Activated T-helper 2 cell treated with anti-CD3 and anti-CD28 coated beads, Interferon-gamma antibody, Interleukin-2, Interleukin-4, amounts not matched to agents 10 μg/mL and 5 μg/mL and 100 μg/mL, durations not matched to agents 14 hours and 24 hours and 36 hours (primary cell): ENCODE results near the gene CADM2. TPM values are rescaled to one million over a fixed set of nuclear protein-coding genes. Genes with fewer than 3 reads are reported as not detected.
"Not testable (repeated sequence)": the region's sequence is repeated elsewhere in the genome, so short reads cannot be mapped to it uniquely, and the experiment has no call there.

ENCODE experiments used
- DNase-seq: peaks from one replicate; pipeline ENCODE4 v3.0.0; 2021; ENCODE audit warnings: low spot score
- H3K27ac Mint-ChIP-seq: one replicate; pipeline ENCODE4 v1.8.0; 2021; ENCODE audit warnings: mixed read lengths
- H3K27me3 Mint-ChIP-seq: one replicate; pipeline ENCODE4 v1.8.0; 2021; ENCODE audit warnings: low read depth, mixed read lengths
- H3K36me3 Mint-ChIP-seq: one replicate; pipeline ENCODE4 v1.8.0; 2021; ENCODE audit warnings: low read depth, mixed read lengths
- H3K4me1 Mint-ChIP-seq: one replicate; pipeline ENCODE4 v1.8.0; 2021; ENCODE audit warnings: low read depth, mixed read lengths
- H3K4me3 Mint-ChIP-seq: one replicate; pipeline ENCODE4 v1.8.0; 2021; ENCODE audit warnings: low read depth, mild to moderate bottlenecking, moderate library complexity, mixed read lengths
- H3K9me3 Mint-ChIP-seq: one replicate; pipeline ENCODE4 v1.8.0; 2021; ENCODE audit warnings: mixed read lengths
- intact Hi-C: fragments of 100-400 bp; cut with micrococcal nuclease; formaldehyde crosslinking; loops from one replicate; pipeline ENCODE4 v1.15.1; 2023
- total RNA-seq: library from RNA; stranded (reverse); gene quantifications from 2 replicates; pipeline ENCODE4 v1.2.3, GENCODE V29; 2022

CADM2 gene
- total RNA-seq, 1 donor from 2014 or later, result not detected

DNA sequence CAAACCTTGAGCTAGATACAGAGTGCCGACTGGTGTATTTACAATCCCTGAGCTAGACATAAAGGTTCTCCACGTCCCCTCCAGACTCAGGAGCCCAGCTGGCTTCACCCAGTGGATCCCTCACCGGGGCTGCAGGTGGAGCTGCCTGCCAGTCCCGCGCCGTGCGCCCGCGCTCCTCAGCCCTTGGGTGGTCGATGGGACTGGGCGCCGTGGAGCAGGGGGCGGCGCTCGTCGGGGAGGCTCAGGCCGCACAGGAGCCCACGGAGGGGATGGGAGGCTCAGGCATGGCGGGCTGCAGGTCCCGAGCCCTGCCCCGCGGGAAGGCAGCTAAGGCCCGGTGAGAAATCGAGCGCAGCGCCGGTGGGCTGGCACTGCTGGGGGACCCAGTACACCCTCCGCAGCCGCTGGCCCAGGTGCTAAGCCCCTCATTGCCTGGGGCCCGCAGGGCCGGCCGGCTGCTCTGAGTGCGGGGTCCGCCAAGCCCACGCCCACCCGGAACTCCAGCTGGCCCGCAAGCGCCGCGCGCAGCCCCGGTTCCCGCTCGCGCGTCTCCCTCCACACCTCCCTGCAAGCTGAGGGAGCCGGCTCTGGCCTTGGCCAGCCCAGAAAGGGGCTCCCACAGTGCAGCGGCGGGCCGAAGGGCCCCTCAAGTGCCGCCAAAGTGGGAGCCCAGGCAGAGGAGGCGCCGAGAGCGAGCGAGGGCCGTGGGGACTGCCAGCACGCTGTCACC, 175.1 kb downstream of the CADM2 start:
- H3K4me1 Mint-ChIP-seq, H3K27me3 Mint-ChIP-seq, H3K27ac Mint-ChIP-seq, DNase-seq, H3K36me3 Mint-ChIP-seq, H3K9me3 Mint-ChIP-seq, H3K4me3 Mint-ChIP-seq, intact Hi-C loops: not testable (repeated sequence)

DNA sequence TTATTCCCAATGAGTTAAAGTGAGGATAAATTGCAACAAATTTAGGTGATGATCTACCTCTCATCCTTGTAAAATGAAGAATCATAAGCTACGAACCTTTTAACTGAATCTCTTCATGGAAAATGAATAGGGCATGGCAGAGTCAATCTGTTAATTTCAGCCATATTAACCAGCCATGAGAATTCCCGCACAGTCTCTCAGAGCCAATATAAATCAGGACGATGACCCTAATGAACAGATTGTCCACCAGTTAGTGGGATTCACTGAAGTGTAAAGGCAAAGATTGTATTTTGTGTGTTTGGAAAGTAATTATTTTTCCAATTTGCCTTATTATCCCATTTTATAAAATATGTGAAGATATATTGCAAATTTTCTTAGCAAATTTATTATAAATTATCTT, 183.8 kb downstream of the CADM2 start:
- Mint-ChIP-seq H3K27me3 (no peaks in the 10 kb centered on the region), H3K4me1 (no peaks in the 10 kb centered on the region), H3K4me3 (no peak overlapping the region), H3K9me3 (peaks cover 5% of the 10 kb centered on the region), H3K27ac (no peak overlapping the region), H3K36me3 (no peaks in the 10 kb centered on the region)
- intact Hi-C loops, result no loop called here
- DNase-seq, result no peak

DNA sequence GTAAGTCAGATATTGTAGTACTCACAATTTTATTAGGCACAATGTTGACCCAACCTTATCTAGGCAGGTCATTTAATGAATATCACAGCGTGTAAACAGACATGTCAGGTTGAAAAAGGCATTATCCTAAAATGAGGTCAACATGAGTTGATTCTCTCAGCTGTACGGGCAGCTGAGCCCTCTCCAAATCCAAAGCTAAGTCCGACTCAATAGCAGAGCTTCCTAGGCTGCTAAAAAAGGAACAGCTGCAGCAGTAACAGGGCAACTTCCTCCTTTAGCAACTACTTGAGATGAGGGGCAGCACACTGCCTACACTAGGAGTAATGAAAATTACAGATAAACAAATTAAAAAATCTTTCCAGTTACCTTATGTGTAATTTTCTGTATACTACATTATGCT, 189.2 kb downstream of the CADM2 start:
- Mint-ChIP-seq H3K9me3 (peaks cover 16% of the 10 kb centered on the region), H3K4me3 (no peak overlapping the region), H3K27ac (no peak overlapping the region), H3K36me3 (no peaks in the 10 kb centered on the region), H3K4me1 (no peaks in the 10 kb centered on the region), H3K27me3 (no peaks in the 10 kb centered on the region)
- intact Hi-C loops, result no loop called here
- DNase-seq, result no peak

DNA sequence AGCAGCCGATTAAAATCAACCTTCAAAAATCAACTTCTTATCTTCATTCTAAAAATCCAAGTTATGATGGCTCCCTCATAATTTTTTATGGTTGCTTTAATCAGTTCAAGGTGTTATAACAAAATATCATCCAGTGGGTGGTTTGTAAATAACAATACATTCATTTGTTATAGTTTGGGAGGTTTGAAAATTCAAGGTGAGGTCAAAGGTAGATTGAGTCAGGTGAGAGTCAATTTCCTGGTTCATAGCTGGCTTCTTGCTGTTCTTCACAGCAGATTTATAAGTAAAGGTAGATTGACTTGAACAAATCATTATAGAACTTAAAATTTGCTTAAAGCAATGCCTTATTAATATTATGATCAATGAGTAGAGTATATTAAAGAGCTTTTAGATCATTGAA, 192.8 kb downstream of the CADM2 start:
- Mint-ChIP-seq H3K27ac (no peak overlapping the region), H3K36me3 (no peaks in the 10 kb centered on the region), H3K4me1 (no peaks in the 10 kb centered on the region), H3K4me3 (no peak overlapping the region), H3K27me3 (no peaks in the 10 kb centered on the region), H3K9me3 (peaks cover 15% of the 10 kb centered on the region)
- intact Hi-C loops, result no loop called here
- no peak for DNase-seq

DNA sequence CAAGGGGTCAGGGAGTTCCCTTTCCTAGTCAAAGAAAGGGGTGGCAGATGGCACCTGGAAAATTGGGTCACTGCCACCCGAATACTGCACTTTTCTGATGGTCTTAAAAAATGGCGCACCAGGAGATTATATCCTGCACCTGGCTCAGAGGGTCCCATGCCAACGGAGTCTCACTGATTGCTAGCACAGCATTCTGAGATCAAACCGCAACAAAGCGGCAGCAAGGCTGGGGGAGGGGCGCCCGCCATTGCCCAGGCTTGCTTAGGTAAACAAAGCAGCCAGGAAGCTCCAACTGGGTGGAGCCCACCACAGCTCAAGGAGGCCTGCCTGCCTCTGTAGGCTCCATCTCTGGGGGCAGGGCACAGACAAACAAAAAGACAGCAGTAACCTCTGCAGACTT, 194.5 kb downstream of the CADM2 start:
- intact Hi-C loops, DNase-seq, H3K27ac Mint-ChIP-seq, H3K36me3 Mint-ChIP-seq, H3K4me1 Mint-ChIP-seq, H3K4me3 Mint-ChIP-seq, H3K27me3 Mint-ChIP-seq: not testable (repeated sequence)
- H3K9me3 Mint-ChIP-seq, result peaks cover 12% of the 10 kb centered on the region

DNA sequence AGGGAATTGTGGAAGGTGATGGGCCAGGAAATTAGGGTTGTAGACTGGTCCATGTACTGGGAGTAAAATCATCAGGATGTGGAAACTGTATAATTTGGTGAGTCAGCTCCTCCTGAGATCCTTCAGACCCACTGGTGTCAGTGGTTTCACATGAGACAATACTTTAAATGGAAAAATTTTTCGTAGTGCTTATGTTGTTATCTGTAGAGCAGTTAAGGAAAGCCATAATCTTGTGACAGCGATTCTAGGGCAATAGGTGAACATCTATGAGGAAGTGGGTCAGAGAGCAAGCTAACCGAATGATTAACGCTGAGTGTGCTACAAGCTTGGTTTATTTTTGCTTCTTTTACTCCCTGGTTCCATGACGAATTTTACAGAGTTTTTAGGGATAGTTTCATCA, 200.6 kb downstream of the CADM2 start:
- no peak overlapping the region for H3K27ac Mint-ChIP-seq
- H3K36me3 Mint-ChIP-seq, result no peaks in the 10 kb centered on the region
- no peak overlapping the region for H3K4me3 Mint-ChIP-seq
- no peaks in the 10 kb centered on the region for H3K4me1 Mint-ChIP-seq
- peaks cover 11% of the 10 kb centered on the region for H3K9me3 Mint-ChIP-seq
- intact Hi-C loops, result no loop called here
- no peak for DNase-seq
- no peaks in the 10 kb centered on the region for H3K27me3 Mint-ChIP-seq

DNA sequence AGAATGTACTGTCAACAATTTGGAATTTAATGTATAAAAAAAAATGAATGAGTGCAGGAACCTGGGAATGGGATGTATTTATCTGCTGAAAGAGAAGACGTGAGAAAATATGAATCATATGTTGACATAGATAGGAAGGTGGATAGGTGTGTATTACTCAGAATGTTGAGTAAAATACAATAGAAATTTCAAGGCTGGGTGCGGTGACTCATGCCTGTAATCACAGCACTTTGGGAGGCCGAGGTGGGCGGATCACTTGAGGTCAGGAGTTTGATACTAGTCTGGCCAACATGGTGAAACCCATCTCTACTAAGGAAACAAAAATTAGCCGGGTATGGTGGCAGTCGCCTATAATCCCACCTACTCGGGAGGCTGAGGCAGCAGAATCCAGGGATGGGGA, 202.8 kb downstream of the CADM2 start:
- Mint-ChIP-seq H3K36me3 (no peaks in the 10 kb centered on the region), H3K4me1 (no peaks in the 10 kb centered on the region), H3K4me3 (no peak overlapping the region), H3K27ac (no peak overlapping the region), H3K9me3 (peaks cover 11% of the 10 kb centered on the region), H3K27me3 (no peaks in the 10 kb centered on the region)
- intact Hi-C loops, result no loop called here
- DNase-seq, result no peak

DNA sequence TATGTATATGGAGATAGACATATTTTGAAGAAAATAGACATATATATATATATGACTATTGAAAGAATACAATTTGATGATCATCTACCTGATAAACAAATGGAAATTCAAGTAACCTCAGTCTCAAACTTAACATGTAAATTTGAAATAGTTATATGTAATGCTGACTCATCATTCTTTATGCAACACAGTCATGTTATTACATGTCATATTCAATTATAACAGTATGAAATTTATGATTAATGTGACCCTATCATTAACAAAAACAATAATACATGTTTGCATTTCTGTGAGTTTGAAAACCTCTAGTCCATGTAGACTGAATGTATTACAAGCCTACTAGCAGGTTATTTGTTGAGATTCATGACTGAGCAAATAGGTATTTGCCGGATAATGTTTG, 204.1 kb downstream of the CADM2 start:
- intact Hi-C loops, result no loop called here
- Mint-ChIP-seq H3K4me3 (no peak overlapping the region), H3K9me3 (peaks cover 11% of the 10 kb centered on the region), H3K36me3 (no peaks in the 10 kb centered on the region), H3K4me1 (no peaks in the 10 kb centered on the region), H3K27me3 (no peaks in the 10 kb centered on the region), H3K27ac (no peak overlapping the region)
- no peak for DNase-seq

DNA sequence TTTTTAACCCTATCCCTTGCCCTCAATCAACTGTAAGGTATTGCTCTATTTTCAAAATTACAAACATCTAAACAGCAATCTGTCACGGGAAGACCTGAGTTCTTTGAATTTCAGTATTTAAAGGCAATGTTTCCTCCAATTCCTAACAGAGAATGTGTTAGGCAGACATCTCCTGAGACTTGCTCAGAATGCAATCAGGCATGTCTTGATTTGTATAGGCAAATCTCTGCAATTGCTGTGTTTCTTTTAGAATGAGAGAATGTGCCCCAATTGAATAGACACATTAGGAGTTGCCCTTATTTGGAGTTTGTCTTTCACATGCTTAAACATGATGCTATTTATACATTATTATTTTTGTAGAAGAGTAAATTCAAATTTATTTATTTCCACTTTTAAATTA, 205.6 kb downstream of the CADM2 start:
- H3K4me1 Mint-ChIP-seq, result no peaks in the 10 kb centered on the region
- no peak overlapping the region for H3K27ac Mint-ChIP-seq
- peaks cover 5% of the 10 kb centered on the region for H3K9me3 Mint-ChIP-seq
- H3K4me3 Mint-ChIP-seq, result no peak overlapping the region
- no peaks in the 10 kb centered on the region for H3K36me3 Mint-ChIP-seq
- H3K27me3 Mint-ChIP-seq, result no peaks in the 10 kb centered on the region
- intact Hi-C loops, result no loop called here
- DNase-seq, result no peak

DNA sequence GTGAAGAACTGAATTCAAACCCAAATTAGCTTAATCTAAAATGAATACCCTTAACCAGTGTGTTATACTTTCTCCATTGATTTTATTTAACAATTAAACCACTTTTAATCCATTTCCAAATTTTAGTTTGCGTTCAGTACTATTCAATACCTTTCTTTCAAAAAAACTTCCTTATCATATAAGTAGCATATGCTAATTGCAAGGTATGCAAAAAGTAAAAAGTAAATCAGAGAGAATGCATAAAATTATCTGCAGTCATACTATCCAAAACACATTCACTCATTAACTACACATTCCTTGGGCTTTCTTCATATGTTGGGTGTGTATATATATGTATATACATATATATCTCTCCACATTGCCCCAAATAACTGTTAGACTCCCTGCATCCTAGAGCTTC, 208.8 kb downstream of the CADM2 start:
- H3K27ac Mint-ChIP-seq, result no peak overlapping the region

DNA sequence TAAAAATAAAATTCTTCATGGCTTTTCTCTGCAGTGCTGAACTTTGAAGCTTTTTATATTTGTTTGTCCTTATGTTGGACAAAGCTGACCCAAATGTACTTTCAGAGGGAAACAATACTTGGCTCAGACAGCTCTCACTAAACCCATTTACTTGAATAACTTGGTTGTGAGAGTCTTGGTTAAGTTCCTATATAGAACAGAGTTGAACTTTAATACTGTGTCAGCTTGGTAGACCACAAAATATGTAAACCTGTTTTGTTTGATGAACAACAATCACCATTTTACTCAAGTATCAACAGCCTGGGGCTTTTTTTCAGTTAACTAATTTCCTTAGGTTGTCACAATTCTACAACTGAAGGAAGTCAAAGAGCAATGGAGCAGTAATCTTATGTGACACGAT, 211.9 kb downstream of the CADM2 start:
- H3K27me3 Mint-ChIP-seq, result no peaks in the 10 kb centered on the region
- DNase-seq, result no peak
- H3K9me3 Mint-ChIP-seq, result peaks cover 4% of the 10 kb centered on the region
- H3K4me1 Mint-ChIP-seq, result no peaks in the 10 kb centered on the region
- intact Hi-C loops, result no loop called here
- no peaks in the 10 kb centered on the region for H3K36me3 Mint-ChIP-seq
- H3K27ac Mint-ChIP-seq, result no peak overlapping the region
- H3K4me3 Mint-ChIP-seq, result no peak overlapping the region

More for the DNA sequence above, 208.8 kb downstream of the CADM2 start:
- no peak for DNase-seq
- H3K36me3 Mint-ChIP-seq, result no peaks in the 10 kb centered on the region
- no peaks in the 10 kb centered on the region for H3K27me3 Mint-ChIP-seq
- H3K4me3 Mint-ChIP-seq, result no peak overlapping the region
- intact Hi-C loops, result no loop called here
- no peaks in the 10 kb centered on the region for H3K4me1 Mint-ChIP-seq
- H3K9me3 Mint-ChIP-seq, result peaks cover 8% of the 10 kb centered on the region

DNA sequence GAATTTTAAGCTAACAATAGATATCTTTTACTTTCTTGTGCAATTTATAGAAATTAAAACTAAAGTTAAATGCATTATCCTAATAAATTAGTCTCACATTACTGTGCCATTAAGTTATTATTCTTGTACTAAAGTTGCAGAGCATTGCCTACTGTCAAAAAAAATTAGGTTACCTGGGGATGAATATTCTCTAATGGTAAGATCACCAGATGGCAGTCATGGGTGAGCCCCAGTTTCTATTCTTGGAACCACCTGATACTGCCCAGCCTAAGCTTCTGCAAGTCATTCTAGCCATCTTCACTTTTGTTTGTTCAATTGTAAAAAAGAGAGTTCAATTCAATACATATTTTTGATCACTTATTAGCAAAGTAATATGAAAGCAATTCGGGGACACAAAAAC, 213.2 kb downstream of the CADM2 start:
- Mint-ChIP-seq H3K9me3 (peaks cover 4% of the 10 kb centered on the region), H3K27ac (no peak overlapping the region), H3K4me3 (no peak overlapping the region), H3K27me3 (no peaks in the 10 kb centered on the region), H3K36me3 (no peaks in the 10 kb centered on the region), H3K4me1 (no peaks in the 10 kb centered on the region)
- DNase-seq, result no peak
- intact Hi-C loops, result no loop called here

DNA sequence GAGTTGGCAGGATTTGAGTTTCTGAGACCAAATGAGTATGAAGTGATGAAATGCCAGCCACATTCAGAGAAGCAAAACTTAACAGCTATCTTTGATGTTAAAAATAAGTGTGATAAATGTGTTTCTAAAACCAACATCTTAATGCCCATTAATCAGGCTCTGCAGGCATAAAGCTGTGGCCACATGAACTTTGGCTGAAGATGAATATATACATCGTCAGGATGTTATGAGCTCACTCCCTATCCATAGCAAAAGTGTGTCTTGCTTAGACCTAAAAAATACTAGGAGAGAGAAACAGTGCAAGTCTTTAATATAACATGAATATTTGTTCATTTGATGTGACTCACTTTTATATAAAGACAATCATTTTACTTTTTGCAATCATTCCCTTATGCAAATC, 218.0 kb downstream of the CADM2 start:
- intact Hi-C loops, result no loop called here
- no peaks in the 10 kb centered on the region for H3K36me3 Mint-ChIP-seq
- no peaks in the 10 kb centered on the region for H3K9me3 Mint-ChIP-seq
- H3K4me1 Mint-ChIP-seq, result no peaks in the 10 kb centered on the region
- DNase-seq, result no peak
- no peak overlapping the region for H3K4me3 Mint-ChIP-seq
- no peaks in the 10 kb centered on the region for H3K27me3 Mint-ChIP-seq
- H3K27ac Mint-ChIP-seq, result no peak overlapping the region
